B cell (primary cell): Measurements from ENCODE around the gene PAN2. TPM values are rescaled to one million over a fixed set of nuclear protein-coding genes. Genes with fewer than 3 reads are reported as not detected.

ENCODE experiments used
- ATAC-seq: fragments of 200-7000 bp; cut with Tn5 transposase; one replicate; pipeline ENCODE4 v1.10.0; 2021; ENCODE audit warnings: low read depth, mild to moderate bottlenecking, moderate number of reproducible peaks, moderate library complexity
- CTCF ChIA-PET: fragments of 350-600 bp; sonication (Branson Sonifier 250); formaldehyde crosslinking; loops from one replicate; lab custom pipeline; 2021; ENCODE audit warnings: antibody characterized with exemption, inconsistent platforms; lab: Charles Lee
- POLR2A ChIA-PET: fragments of 350-600 bp; sonication (Branson Sonifier 250); formaldehyde crosslinking; loops from one replicate; lab custom pipeline; 2021; ENCODE audit warnings: antibody characterized with exemption; lab: Charles Lee
- DNase-seq: peaks from one replicate; pipeline ENCODE4 v3.0.0; 2013
- H2AFZ ChIP-seq: 2 replicates; pipeline ENCODE4 v1.6.1; 2012; ENCODE audit warnings: mild to moderate bottlenecking, low read depth, low read length; ENCODE audit not compliant: insufficient read depth, poor library complexity, severe bottlenecking
- H3K27ac ChIP-seq, 2 donors: 1 replicate in 1 of 2; 2 replicates in 1 of 2; pipeline ENCODE4 v1.5.1; 2012 to 2013; ENCODE audit warnings: low read length in 2 of 2, mild to moderate bottlenecking in 2 of 2, moderate library complexity in 1 of 2
- H3K27me3 ChIP-seq, 4 experiments: fragments of 200-600 bp in 1 of 4; sonication (generic) in 1 of 4; replicated peaks in 1 of 4; 1 replicate in 2 of 4; 2 replicates in 2 of 4; pipeline versions ENCODE4 v1.6.1 to v1.7.0; 2013 to 2016; ENCODE audit warnings: low read length in 3 of 4, mild to moderate bottlenecking in 2 of 4, mixed read lengths in 1 of 4, moderate library complexity in 1 of 4; ENCODE audit not compliant: insufficient read depth in 4 of 4, control insufficient read depth in 3 of 4; ENCODE audit errors: control extremely low read depth in 1 of 4
- H3K36me3 ChIP-seq, 2 experiments: replicated peaks in 1 of 2; 1 replicate in 1 of 2; 2 replicates in 1 of 2; pipeline versions ENCODE4 v1.6.1 to v1.7.1; 2013; ENCODE audit warnings: low read length in 1 of 2; ENCODE audit not compliant: insufficient read depth in 2 of 2, control insufficient read depth in 1 of 2; ENCODE audit errors: control extremely low read depth in 1 of 2, extremely low read depth in 1 of 2
- H3K4me1 ChIP-seq, 2 donors: fragments of 200-600 bp in 1 of 2; sonication (generic) in 1 of 2; 1 replicate in 1 of 2; 2 replicates in 1 of 2; pipeline versions ENCODE4 v1.5.1 to v1.6.1; 2013 to 2017; ENCODE audit warnings: low read length in 2 of 2; ENCODE audit not compliant: control insufficient read depth in 2 of 2, insufficient read depth in 2 of 2
- H3K4me2 ChIP-seq: replicated peaks from 2 replicates; pipeline ENCODE3; 2012; ENCODE audit warnings: mild to moderate bottlenecking, low read depth, low read length; ENCODE audit not compliant: poor library complexity, severe bottlenecking
- H3K4me3 ChIP-seq, 5 experiments: fragments of 200-600 bp in 1 of 5; sonication (generic) in 1 of 5; 1 replicate in 3 of 5; 2 replicates in 2 of 5; pipeline versions ENCODE4 v1.5.1 to v1.7.0; 2011 to 2016; ENCODE audit warnings: low read length in 4 of 5, mild to moderate bottlenecking in 4 of 5, low read depth in 2 of 5, control low read depth in 1 of 5, moderate library complexity in 1 of 5; ENCODE audit not compliant: insufficient read depth in 1 of 5; ENCODE audit errors: control extremely low read depth in 1 of 5, extremely low read depth in 1 of 5
- H3K79me2 ChIP-seq: fragments of 200-600 bp; sonication (generic); one replicate; pipeline ENCODE4 v1.6.0; 2016; ENCODE audit warnings: low read length; ENCODE audit not compliant: control insufficient read depth, insufficient read depth
- H3K9ac ChIP-seq: fragments of 200-600 bp; sonication (generic); 2 replicates; pipeline ENCODE4 v1.6.1; 2017; ENCODE audit warnings: mild to moderate bottlenecking, low read length, moderate library complexity
- H3K9me3 ChIP-seq, 3 donors: one replicate each; pipeline versions ENCODE4 v1.6.1 to v1.7.1; 2013; ENCODE audit warnings: low read length in 2 of 3; ENCODE audit not compliant: control insufficient read depth in 2 of 3, insufficient read depth in 1 of 3; ENCODE audit errors: control extremely low read depth in 1 of 3
- H4K20me1 ChIP-seq: 2 replicates; pipeline ENCODE4 v1.6.0; 2012; ENCODE audit warnings: mild to moderate bottlenecking, low read length; ENCODE audit not compliant: insufficient read depth, control insufficient read depth, poor library complexity, severe bottlenecking
- H3K27ac Mint-ChIP-seq: one replicate; pipeline ENCODE4 v1.8.0; 2021; ENCODE audit warnings: mixed read lengths
- H3K27me3 Mint-ChIP-seq: one replicate; pipeline ENCODE4 v1.8.0; 2021; ENCODE audit warnings: mixed read lengths
- H3K4me1 Mint-ChIP-seq: one replicate; pipeline ENCODE4 v1.8.0; 2021; ENCODE audit warnings: mixed read lengths
- H3K4me3 Mint-ChIP-seq: one replicate; pipeline ENCODE4 v1.8.0; 2021; ENCODE audit warnings: mixed read lengths
- H3K9me3 Mint-ChIP-seq: one replicate; pipeline ENCODE4 v1.8.0; 2022; ENCODE audit warnings: mixed read lengths; ENCODE audit not compliant: insufficient read depth
- EZH2 ChIP-seq: IDR thresholded peaks from 2 replicates; pipeline ENCODE4 v1.6.1; 2012; ENCODE audit warnings: borderline replicate concordance, low read depth, mild to moderate bottlenecking, moderate library complexity, low read length; ENCODE audit not compliant: insufficient read depth, poor library complexity, severe bottlenecking
- WGBS: methylation state at CpG from one replicate; pipeline ENCODE4 v1.1.5; 2013; ENCODE audit warnings: missing lambda C conversion rate; ENCODE audit not compliant: insufficient coverage; 5-methylcytosine and 5-hydroxymethylcytosine counted together
- intact Hi-C: fragments of 100-400 bp; cut with micrococcal nuclease; formaldehyde crosslinking; loops from one replicate; pipeline ENCODE4 v1.10.0; 2022
- polyA plus RNA-seq: library from polyadenylated mRNA; depleted of rRNA; stranded (reverse); fragments of >200 nt; gene quantifications from 2 replicates; pipeline ENCODE4 v1.2.3, GENCODE V29; 2012
- total RNA-seq, 2 donors: library from RNA; stranded (reverse); fragments of 120-200 nt in 1 of 2; gene quantifications; 1 replicate in 1 of 2; 2 replicates in 1 of 2; pipeline versions ENCODE4 v1.2.3 to v1.2.4, GENCODE V29; 2013 to 2022
- TF ChIP-seq, protein P1 (sequence below): fragments of 200-600 bp; IDR thresholded peaks from one replicate; pipeline ENCODE4 v1.8.0; 2022; ENCODE audit warnings: antibody characterized with exemption, mild to moderate bottlenecking

PAN2 gene
- total and polyA plus RNA-seq, 2 donors (not counting 1 experiment from before 2014, with no cell fraction given), result 211 to 230 TPM

DNA sequence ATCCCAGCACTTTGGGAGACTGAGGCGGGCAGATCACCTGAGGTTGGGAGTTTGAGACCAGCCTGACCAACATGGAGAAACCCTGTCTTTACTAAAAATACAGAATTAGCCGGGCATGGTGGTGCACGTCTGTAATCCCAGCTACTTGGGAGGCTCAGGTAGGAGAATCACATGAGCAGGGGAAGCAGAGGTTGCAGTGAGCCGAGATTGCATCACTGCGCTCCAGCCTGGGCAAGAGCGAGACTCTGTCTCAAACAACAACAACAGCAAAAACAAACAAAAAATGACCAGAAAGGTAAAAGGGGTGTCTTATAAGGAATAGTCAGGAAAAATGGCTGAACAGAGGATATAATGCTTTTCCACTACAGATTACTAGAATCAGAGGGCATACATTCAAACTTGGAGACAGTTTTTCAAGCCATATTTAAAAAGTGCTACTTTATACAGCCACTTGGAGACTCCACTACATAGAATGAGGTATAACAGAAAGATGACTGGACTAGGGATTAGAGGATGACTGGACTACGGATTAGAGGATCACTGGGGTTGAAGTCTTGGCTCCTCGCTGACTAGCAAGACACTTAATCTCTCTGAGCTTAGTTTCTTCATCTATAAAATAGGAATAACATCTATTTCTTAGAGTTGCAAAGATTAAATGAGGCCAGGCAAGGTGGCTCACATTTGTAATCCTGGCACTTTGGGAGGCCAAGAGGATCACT, 28.8 kb downstream of the PAN2 start:
- no peaks in the 10 kb centered on the region for H3K9me3 Mint-ChIP-seq
- H3K4me2 ChIP-seq, result no peak overlapping the region
- DNase-seq (no peak), ATAC-seq (no peak)
- no CpG with 5 or more reads among the region's 8 CpGs for WGBS
- H3K27ac ChIP-seq, result no peak overlapping the region
- POLR2A ChIA-PET, result no interaction called here
- peaks cover 27% of the 10 kb centered on the region for H3K79me2 ChIP-seq
- H3K27me3 ChIP-seq, result no peaks in the 10 kb centered on the region
- H3K36me3 ChIP-seq, result peaks cover 6 to 26% of the 10 kb centered on the region in 2 experiments
- TF ChIP-seq, protein P1, sequence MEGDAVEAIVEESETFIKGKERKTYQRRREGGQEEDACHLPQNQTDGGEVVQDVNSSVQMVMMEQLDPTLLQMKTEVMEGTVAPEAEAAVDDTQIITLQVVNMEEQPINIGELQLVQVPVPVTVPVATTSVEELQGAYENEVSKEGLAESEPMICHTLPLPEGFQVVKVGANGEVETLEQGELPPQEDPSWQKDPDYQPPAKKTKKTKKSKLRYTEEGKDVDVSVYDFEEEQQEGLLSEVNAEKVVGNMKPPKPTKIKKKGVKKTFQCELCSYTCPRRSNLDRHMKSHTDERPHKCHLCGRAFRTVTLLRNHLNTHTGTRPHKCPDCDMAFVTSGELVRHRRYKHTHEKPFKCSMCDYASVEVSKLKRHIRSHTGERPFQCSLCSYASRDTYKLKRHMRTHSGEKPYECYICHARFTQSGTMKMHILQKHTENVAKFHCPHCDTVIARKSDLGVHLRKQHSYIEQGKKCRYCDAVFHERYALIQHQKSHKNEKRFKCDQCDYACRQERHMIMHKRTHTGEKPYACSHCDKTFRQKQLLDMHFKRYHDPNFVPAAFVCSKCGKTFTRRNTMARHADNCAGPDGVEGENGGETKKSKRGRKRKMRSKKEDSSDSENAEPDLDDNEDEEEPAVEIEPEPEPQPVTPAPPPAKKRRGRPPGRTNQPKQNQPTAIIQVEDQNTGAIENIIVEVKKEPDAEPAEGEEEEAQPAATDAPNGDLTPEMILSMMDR, result no peak
- H4K20me1 ChIP-seq, result no peaks in the 10 kb centered on the region
- intact Hi-C loops, result no loop called here
- H3K4me3 ChIP-seq, result no peak overlapping the region
- H3K4me1 ChIP-seq, result peaks cover 19 to 22% of the 10 kb centered on the region in 2 donors
- H3K27ac Mint-ChIP-seq, result no peak overlapping the region
- no peak overlapping the region for H2AFZ ChIP-seq
- H3K4me3 Mint-ChIP-seq, result no peak overlapping the region
- no peak overlapping the region for H3K9ac ChIP-seq
- H3K27me3 Mint-ChIP-seq, result no peaks in the 10 kb centered on the region
- H3K4me1 Mint-ChIP-seq, result peaks cover 22% of the 10 kb centered on the region
- H3K9me3 ChIP-seq, result no peaks in the 10 kb centered on the region
- CTCF ChIA-PET, result interaction anchor here (1.0 to 1.8 kb wide), 3 partner anchors 159 to 187 kb away, joined by 3 to 6 read pairs (median 5); partner anchors contain the start of gene ZC3H10

DNA sequence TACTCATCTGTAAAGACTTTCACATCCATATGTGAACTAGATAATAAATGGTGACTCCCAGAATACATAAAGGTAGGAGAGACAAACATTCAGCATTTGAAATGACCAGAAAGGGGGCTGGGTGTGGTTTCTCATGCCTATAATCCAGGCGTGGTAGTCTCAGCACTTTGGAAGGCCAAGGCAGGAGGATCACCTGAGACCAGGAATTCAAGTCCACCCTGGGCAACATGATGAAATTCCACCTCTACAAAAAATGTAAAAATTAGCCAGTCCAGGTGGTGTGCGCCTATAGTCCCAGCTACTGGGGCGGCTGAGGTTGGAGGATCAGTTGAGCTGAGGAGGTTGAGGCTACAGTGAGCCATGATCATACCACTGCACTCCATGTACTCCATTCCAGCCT, 29.5 kb downstream of the PAN2 start:
- Histone ChIP-seq H3K27me3 (no peaks in the 10 kb centered on the region), H3K4me2 (no peak overlapping the region), H3K4me1 (peaks cover 19 to 27% of the 10 kb centered on the region in 2 donors), H3K36me3 (peaks cover 4 to 20% of the 10 kb centered on the region in 2 experiments), H2AFZ (no peak overlapping the region), H3K9ac (no peak overlapping the region), H3K27ac (no peak overlapping the region), H4K20me1 (peaks cover 6% of the 10 kb centered on the region), H3K9me3 (no peaks in the 10 kb centered on the region), H3K4me3 (no peak overlapping the region), H3K79me2 (peaks cover 30% of the 10 kb centered on the region)
- TF ChIP-seq EZH2, result no peak
- TF ChIP-seq, protein P1, result no peak
- no CpG with 5 or more reads among the region's 3 CpGs for WGBS
- POLR2A ChIA-PET, result interaction anchor here (0.5 kb wide), 1 partner anchor 382 kb away, joined by 10 read pairs; no protein-coding TSS in a partner anchor
- H3K4me1 Mint-ChIP-seq, result peaks cover 27% of the 10 kb centered on the region
- ATAC-seq (no peak), DNase-seq (no peak)
- no peak overlapping the region for H3K27ac Mint-ChIP-seq
- H3K4me3 Mint-ChIP-seq, result no peak overlapping the region
- H3K27me3 Mint-ChIP-seq, result no peaks in the 10 kb centered on the region
- CTCF ChIA-PET, result interaction anchor here (1.0 to 1.8 kb wide), 2 partner anchors 167 to 186 kb away, joined by 3 to 5 read pairs; partner anchors contain the start of gene ZC3H10
- intact Hi-C loops, result no loop called here
- H3K9me3 Mint-ChIP-seq, result no peaks in the 10 kb centered on the region
